Measurements from ENCODE around the gene AXIN2.

The AXIN2 gene

DNA sequence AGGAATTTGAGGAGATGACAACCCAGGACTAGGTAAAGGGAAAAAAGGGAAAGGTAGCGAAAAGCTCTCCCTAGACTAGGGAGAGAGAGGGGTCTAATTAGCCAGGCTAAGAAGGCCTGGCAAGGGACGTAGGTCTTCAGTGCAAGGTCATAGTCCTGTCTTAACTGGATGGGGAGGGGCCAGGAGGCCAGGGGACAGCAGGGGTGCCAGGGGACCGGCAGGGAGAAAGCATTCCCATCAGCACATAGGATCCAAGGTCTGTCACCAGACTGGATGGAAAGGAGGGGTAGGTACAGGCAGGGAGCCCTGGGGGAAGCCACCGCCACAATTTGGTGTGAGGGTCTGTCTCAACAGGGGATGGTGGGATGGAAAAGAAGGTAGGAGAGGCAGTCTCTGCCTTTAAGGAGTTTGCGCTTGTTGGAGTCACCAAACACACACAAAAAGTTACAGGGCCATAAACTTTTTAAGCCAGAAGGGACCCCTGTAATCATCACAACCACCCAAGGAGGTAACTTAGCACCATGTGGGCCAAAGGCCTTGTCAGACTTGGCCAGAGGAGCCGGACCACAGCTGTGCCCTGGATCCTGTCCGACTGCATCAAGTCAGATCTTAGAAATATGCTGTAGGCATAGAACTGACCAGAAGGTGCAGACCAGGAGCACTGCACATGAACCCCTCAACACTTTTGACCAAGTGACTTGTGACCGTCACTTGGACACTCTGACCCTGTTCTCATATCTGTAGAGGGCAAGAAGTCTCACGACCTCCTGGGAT, 10.0 kb downstream of the AXIN2 start:
- TF ChIP-seq CTCF (IDR thresholded peaks at IDR 0.05): no peak

- no peak for TF ChIP-seq CTCF (IDR thresholded peaks at IDR 0.05)
Observed at GRCh38 chr17:65550758-65551157, 10.7 kb downstream of the AXIN2 start.

DNA sequence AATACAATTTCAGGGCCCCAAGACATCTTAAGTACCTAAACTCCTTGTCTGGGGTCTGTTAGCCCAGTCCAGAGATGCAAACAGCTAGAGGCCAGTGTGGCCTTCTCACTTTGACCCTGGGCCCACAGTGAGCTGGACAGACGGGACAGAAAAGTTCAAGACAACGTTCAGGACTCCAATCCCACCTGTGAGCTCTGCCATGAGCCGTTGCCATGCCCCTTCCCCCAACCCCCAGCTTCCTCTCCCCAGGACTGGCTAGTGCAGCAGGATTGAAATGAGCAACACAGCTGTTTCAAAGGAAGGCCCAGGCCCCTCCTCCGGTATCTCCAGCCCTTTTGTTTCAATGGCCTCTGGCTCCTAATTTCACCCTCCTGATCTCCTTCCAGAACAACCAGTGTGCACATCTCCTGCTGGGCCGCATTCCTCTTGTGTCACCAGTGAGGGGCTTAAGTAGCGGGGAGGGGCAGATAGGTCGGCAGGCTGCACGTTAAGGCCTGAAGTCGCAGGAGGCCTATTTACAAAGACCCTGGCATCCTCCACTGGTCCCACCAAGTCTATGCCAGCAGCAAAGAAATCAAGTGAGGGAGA, 11.3 kb downstream of the AXIN2 start:
- no peak for TF ChIP-seq CTCF (IDR thresholded peaks at IDR 0.05)

DNA sequence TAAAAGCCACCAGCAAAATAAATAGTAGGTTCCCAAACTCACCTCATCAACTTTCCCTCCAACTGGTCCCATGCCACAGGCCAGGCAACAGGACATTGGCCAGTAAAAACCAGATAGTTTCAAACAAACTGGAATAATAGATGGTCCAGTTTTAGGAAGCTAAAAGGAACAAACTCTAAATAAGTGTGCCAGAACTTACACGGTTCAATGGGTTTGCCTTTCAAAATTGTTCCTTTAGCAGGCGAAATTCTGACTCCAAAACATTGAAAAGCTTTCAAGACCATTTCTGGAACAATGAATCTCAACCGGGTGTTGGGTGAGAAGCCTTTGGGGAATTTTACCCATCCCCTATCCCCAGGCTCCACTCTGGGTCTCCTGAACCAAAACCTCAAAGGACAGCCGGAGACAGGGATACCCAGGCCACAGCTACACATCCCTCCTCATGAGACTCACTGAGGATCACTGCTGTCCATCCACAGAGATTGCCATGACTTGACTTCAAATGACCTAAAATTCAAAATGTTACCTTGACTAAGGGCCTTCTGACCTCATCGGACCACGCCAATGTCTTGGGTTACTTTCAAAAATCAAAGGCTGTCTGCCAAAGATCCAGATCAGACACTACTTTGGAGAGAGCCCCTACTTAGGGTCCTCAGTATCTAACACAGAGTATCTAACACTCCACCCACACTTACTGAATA, 13.0 kb downstream of the AXIN2 start:
- TF ChIP-seq CTCF (IDR thresholded peaks at IDR 0.05): no peak

DNA sequence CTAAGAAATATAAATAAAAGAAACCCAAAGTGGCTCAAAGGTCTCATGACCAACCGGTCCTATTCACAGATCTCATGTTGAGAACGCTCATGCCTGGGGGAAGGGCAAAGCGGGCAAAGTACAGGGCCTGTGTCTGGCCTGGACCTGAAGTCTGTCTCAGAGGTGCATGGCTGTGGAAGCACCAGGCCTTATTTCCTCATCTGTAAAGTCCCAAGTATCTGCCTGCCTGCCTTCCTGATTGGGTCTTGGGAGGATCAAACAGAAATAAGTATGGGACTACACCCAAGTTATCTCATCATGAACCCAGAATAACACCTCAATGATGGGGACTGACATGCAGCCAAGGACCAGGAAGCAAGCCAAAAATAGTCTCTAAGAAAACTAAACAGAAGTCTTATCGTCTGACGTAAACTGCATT, 14.2 kb downstream of the AXIN2 start:
- no peak for TF ChIP-seq CTCF (IDR thresholded peaks at IDR 0.05)

GRCh38 chr17:65546579-65546978, 14.9 kb downstream of the AXIN2 start:
- TF ChIP-seq CTCF (IDR thresholded peaks at IDR 0.05): no peak

GRCh38 chr17:65545705-65546523, 15.5 kb downstream of the AXIN2 start:
- TF ChIP-seq CTCF (IDR thresholded peaks at IDR 0.05): no peak

All from LNCAP (cell line).